Neutrophil (primary cell): ENCODE data around the gene NMNAT2.

ENCODE experiments used
- H3K27ac ChIP-seq: fragments of 200-600 bp; sonication (generic); 2 replicates; pipeline ENCODE4 v1.5.1; 2016; ENCODE audit warnings: mild to moderate bottlenecking, moderate library complexity
- H3K27me3 ChIP-seq: fragments of 200-600 bp; sonication (generic); 2 replicates; pipeline ENCODE4 v1.6.0; 2016; ENCODE audit warnings: mild to moderate bottlenecking
- H3K36me3 ChIP-seq: fragments of 200-600 bp; sonication (generic); 2 replicates; pipeline ENCODE4 v1.5.1; 2017
- H3K4me1 ChIP-seq, 2 experiments: fragments of 200-600 bp in 1 of 2; sonication (generic) in 1 of 2; 1 replicate in 1 of 2; 2 replicates in 1 of 2; pipeline versions ENCODE4 v1.5.1 to v1.6.1; 2013 to 2016; ENCODE audit warnings: low read depth in 1 of 2, low read length in 1 of 2, mild to moderate bottlenecking in 1 of 2, moderate library complexity in 1 of 2; ENCODE audit not compliant: control insufficient read depth in 1 of 2, insufficient read depth in 1 of 2
- H3K4me3 ChIP-seq, 2 experiments: fragments of 200-600 bp in 1 of 2; sonication (generic) in 1 of 2; 1 replicate in 1 of 2; 2 replicates in 1 of 2; pipeline ENCODE4 v1.5.1; 2013 to 2016; ENCODE audit warnings: low read depth in 1 of 2, low read length in 1 of 2, mild to moderate bottlenecking in 1 of 2, moderate library complexity in 1 of 2
- H3K9me3 ChIP-seq: fragments of 200-600 bp; sonication (generic); 2 replicates; pipeline ENCODE4 v1.5.1; 2016
- TF ChIP-seq, protein P1 (sequence below): fragments of 200-600 bp; sonication (generic); IDR thresholded peaks from 2 replicates; pipeline ENCODE4 v1.5.1; 2016; ENCODE audit warnings: antibody characterized with exemption

Gene NMNAT2

GRCh38 chr1:183282101-183282855 lies 135.9 kb downstream of the NMNAT2 start:
- no peaks in the 10 kb centered on the region for H3K36me3 ChIP-seq
- TF ChIP-seq, protein P1, sequence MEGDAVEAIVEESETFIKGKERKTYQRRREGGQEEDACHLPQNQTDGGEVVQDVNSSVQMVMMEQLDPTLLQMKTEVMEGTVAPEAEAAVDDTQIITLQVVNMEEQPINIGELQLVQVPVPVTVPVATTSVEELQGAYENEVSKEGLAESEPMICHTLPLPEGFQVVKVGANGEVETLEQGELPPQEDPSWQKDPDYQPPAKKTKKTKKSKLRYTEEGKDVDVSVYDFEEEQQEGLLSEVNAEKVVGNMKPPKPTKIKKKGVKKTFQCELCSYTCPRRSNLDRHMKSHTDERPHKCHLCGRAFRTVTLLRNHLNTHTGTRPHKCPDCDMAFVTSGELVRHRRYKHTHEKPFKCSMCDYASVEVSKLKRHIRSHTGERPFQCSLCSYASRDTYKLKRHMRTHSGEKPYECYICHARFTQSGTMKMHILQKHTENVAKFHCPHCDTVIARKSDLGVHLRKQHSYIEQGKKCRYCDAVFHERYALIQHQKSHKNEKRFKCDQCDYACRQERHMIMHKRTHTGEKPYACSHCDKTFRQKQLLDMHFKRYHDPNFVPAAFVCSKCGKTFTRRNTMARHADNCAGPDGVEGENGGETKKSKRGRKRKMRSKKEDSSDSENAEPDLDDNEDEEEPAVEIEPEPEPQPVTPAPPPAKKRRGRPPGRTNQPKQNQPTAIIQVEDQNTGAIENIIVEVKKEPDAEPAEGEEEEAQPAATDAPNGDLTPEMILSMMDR: no peak
- no peak overlapping the region for H3K4me3 ChIP-seq
- H3K9me3 ChIP-seq: no peaks in the 10 kb centered on the region
- H3K4me1 ChIP-seq: peaks cover 37 to 40% of the 10 kb centered on the region in 2 experiments
- no peak overlapping the region for H3K27ac ChIP-seq
- H3K27me3 ChIP-seq: no peaks in the 10 kb centered on the region

GRCh38 chr1:183281553-183282091 lies 136.6 kb downstream of the NMNAT2 start:
- no peak overlapping the region for H3K4me3 ChIP-seq
- peak overlapping the region; percentile 89 for H3K27ac ChIP-seq
- H3K9me3 ChIP-seq: no peaks in the 10 kb centered on the region
- peaks cover 37 to 40% of the 10 kb centered on the region in 2 experiments for H3K4me1 ChIP-seq
- H3K36me3 ChIP-seq: no peaks in the 10 kb centered on the region
- H3K27me3 ChIP-seq: no peaks in the 10 kb centered on the region
- TF ChIP-seq, protein P1: peak; percentile 92

DNA sequence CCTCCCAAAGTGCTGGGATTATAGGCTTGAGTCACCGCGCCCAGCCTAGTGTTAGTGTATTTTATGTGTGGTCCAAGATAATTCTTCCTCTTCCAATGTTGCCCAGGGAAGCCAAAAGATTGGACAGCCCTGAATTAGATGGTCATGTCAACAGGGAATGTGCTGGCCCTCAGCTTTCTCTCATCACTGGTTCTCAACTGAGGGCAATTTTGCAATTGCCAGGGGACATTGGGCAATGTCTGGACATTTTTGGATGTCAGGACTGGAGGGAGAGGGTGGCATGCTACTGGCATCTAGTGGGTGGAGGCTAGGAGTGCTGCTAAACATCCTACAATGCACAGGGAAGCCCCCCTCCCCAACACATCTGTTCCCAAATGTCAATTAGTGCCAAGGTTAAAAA lies 137.1 kb downstream of the NMNAT2 start:
- TF ChIP-seq, protein P1: no peak
- peak overlapping the region; percentile 89 for H3K27ac ChIP-seq
- no peaks in the 10 kb centered on the region for H3K27me3 ChIP-seq
- H3K4me3 ChIP-seq: no peak overlapping the region
- H3K36me3 ChIP-seq: no peaks in the 10 kb centered on the region
- H3K4me1 ChIP-seq: peaks cover 37 to 40% of the 10 kb centered on the region in 2 experiments
- no peaks in the 10 kb centered on the region for H3K9me3 ChIP-seq

GRCh38 chr1:183279835-183280234 lies 138.3 kb downstream of the NMNAT2 start:
- Histone ChIP-seq H3K4me1 (peaks cover 37 to 40% of the 10 kb centered on the region in 2 experiments), H3K27ac (peak overlapping the region; percentile 89), H3K36me3 (no peaks in the 10 kb centered on the region), H3K4me3 (peak overlapping the region; percentile 8 to 21), H3K9me3 (no peaks in the 10 kb centered on the region), H3K27me3 (no peaks in the 10 kb centered on the region)
- TF ChIP-seq, protein P1: peak; percentile 12

GRCh38 chr1:183278739-183279591 lies 139.2 kb downstream of the NMNAT2 start:
- Histone ChIP-seq H3K27me3 (no peaks in the 10 kb centered on the region), H3K27ac (peak overlapping the region; percentile 89), H3K9me3 (no peaks in the 10 kb centered on the region), H3K4me1 (peaks cover 37 to 40% of the 10 kb centered on the region in 2 experiments), H3K4me3 (peak overlapping the region in 1 of 2 experiments; percentile 8), H3K36me3 (no peaks in the 10 kb centered on the region)
- TF ChIP-seq, protein P1: no peak
